RPMI8226 (cell line): ENCODE data around the gene MUC5AC.
A peak's percentile ranks its signal among the peaks of the same experiment; 100 is the strongest.
"Not testable (repeated sequence)": the region's sequence is repeated elsewhere in the genome, so short reads cannot be mapped to it uniquely, and the experiment has no call there.

ENCODE experiments used
- DNase-seq: peaks from one replicate; pipeline ENCODE4 v3.0.0-alpha.2; 2015

The MUC5AC gene

DNA sequence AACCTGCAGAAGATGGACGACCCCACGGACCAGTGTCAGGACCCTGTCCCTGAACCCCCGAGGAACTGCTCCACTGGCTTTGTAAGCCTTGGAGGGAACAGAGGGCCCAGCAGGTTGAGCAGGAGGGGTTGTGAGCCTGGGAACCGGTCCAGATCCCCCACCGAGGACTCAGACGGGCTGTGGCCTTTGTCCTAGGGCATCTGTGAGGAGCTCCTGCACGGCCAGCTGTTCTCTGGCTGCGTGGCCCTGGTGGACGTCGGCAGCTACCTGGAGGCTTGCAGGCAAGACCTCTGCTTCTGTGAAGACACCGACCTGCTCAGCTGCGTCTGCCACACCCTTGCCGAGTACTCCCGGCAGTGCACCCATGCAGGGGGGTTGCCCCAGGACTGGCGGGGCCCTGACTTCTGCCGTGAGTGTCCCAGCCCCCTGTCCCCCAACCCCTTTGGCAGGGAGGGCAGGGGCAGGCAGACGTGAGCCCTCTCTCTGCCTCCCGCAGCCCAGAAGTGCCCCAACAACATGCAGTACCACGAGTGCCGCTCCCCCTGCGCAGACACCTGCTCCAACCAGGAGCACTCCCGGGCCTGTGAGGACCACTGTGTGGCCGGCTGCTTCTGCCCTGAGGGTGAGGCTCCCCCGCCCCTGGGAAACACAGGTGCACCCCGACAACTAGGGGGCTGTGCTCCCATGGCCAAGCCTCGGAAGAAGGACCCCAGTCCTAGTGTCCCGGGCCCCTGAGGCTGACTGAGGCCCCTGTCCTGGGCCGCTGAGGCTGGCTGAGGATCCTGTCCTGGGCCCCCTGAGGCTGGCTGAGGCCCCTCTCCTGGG lies 6.4 kb downstream of the MUC5AC start:
- DNase-seq, result no peak

DNA sequence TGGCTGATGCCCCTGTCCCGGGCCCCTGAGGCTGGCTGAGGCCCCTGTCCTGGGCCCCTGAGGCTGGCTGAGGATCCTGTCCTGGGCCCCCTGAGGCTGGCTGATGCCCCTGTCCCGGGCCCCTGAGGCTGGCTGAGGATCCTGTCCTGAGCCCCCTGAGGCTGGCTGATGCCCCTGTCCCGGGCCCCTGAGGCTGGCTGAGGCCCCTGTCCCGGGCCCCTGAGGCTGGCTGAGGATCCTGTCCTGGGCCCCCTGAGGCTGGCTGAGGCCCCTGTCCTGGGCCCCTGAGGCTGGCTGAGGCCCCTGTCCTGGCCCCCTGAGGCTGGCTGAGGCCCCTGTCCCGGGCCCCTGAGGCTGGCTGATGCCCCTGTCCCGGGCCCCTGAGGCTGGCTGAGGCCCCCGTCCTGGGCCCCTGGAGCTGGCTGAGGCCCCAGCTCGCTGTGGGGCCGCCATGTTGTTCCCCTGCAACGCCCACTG lies 7.1 kb downstream of the MUC5AC start:
- not testable (repeated sequence) for DNase-seq

- DNase-seq, result no peak
Measured at GRCh38 chr11:1165256-1166041, 7.7 kb downstream of the MUC5AC start.

GRCh38 chr11:1167256-1167655 lies 9.5 kb downstream of the MUC5AC start:
- DNase-seq, result no peak

GRCh38 chr11:1167751-1168231 lies 10.0 kb downstream of the MUC5AC start:
- DNase-seq, result no peak

DNA sequence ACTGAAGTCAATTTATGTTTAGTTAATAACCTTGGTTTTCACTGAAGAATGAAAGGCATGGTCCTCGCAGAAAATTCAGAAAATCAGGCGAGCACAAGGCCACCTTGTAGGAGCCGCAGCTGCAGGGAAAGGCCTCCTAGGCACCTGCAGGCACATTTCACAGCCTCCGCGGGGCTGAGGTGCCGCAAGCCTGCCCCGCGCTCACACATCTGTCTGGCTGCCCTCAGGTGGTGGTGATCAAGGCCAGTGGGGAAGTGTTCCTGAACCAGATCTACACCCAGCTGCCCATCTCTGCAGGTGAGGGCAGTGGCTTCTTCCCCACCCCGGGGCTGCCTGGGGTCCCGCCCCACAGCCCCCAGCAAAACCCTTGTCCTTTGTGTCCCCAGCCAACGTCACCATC lies 10.5 kb downstream of the MUC5AC start:
- no peak for DNase-seq

DNA sequence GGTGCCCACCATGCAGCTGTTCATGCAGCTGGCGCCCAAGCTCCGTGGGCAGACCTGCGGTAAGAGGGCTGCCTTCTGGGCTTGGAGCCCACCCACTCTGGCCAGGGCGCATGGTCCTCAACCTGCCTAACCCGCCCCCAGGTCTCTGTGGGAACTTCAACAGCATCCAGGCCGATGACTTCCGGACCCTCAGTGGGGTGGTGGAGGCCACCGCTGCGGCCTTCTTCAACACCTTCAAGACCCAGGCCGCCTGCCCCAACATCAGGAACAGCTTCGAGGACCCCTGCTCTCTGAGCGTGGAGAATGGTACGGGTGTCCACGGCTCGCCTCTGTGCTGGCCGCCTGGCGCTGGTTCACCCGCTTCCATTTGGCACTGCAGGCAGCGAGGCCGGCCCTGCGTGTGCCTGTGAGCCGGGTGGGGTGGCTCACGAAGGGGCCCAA lies 11.0 kb downstream of the MUC5AC start:
- no peak for DNase-seq

GRCh38 chr11:1171223-1171984 lies 13.7 kb downstream of the MUC5AC start:
- DNase-seq, result no peak

GRCh38 chr11:1171985-1172728 lies 14.4 kb downstream of the MUC5AC start:
- DNase-seq, result no peak

DNA sequence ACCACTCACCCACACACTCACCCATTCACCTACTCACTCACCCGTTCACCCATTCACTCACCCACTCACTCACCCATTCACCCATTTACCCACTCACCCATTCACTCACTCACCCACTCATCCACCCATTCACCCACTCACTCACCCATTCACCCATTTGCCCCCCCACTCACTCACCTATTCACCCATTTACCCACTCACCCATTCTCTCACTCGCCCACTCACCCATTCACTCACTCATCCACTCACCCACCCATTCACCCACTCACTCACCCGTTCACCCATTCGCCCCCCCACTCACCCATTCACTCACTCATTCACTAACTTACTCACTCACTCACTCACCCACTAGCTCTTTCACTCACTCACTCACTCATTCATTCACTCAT lies 15.0 kb downstream of the MUC5AC start:
- DNase-seq, result no peak

GRCh38 chr11:1173396-1173795 lies 15.6 kb downstream of the MUC5AC start:
- not testable (repeated sequence) for DNase-seq

GRCh38 chr11:1174441-1175370 lies 17.0 kb downstream of the MUC5AC start:
- no peak for DNase-seq

DNA sequence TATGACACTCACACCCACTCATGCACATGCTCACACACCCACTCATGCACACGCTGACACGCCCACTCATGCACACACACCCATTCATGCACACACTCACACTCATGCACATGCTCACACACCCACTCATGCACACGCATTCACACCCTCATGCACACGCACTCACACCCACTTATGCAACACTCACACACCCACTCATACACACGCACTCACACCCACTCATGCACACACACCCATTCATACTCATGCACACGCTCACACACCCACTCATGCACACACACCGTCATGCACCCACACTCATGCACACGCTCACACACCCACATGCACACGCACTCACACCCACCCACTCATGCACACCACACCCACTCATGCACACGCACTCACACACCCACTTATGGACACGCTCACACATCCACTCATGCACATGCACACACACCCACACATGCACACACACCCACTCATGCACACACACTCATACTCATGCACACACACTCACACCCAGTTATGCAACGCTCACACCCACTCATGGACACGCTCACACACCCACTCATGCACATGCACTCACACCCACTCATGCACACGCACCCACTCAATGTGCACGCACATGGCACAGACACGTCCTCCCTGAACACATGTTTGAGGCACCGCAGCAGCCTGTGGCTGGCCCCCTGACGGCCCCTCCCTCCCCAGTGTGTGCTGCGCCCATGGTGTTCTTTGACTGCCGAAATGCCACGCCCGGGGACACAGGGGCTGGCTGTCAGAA lies 17.9 kb downstream of the MUC5AC start:
- no peak for DNase-seq

DNA sequence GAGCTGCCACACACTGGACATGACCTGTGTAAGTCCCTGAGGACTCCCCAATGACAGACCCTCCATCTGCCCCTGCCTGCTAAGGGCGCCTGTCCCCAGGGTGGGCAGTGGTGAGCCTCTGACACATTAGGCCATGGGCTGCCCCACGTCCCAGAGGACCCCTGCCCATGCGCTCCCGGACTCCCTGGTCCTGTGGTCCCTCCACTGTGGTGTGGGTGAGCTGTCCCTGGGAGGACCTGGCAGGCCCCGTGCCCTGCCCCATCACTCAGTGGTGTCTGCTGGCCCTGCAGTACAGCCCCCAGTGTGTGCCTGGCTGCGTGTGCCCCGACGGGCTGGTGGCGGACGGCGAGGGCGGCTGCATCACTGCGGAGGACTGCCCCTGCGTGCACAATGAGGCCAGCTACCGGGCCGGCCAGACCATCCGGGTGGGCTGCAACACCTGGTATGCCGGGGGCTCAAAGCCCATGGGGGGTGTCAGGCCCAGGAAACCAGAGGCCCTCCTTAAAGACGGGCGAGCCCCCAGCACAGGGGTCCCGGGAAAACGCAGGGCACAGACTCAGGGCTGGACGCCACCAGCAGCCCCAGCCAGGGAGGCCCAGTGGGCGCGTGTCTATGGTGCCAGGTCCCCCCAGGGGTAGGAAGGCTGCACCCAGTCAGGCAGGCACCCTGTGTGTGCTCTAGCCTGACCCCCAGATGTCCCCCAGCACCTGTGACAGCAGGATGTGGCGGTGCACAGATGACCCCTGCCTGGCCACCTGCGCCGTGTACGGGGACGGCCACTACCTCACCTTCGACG lies 18.7 kb downstream of the MUC5AC start:
- DNase-seq, result no peak

GRCh38 chr11:1177020-1177770 lies 19.4 kb downstream of the MUC5AC start:
- no peak for DNase-seq

DNA sequence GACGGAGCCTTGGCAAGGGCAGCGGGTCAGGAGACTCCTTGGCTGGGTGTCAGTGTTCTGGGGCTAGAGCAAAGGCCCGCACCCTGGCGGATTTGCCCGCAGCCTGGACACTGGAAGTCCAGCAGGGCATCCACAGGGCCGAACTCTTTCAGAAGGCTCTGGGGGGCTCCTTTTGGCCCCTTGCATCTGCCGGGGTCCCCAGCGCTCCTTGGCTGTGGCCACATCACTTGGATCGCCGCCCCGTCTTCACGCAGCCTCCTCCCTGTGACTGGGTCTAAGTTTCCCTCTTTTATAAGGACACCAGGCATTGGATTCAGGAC lies 20.0 kb downstream of the MUC5AC start:
- DNase-seq, result no peak

GRCh38 chr11:1178201-1178885 lies 20.6 kb downstream of the MUC5AC start:
- DNase-seq, result peak; percentile 30

- DNase-seq, result no peak
Measured at GRCh38 chr11:1178906-1179305, 21.2 kb downstream of the MUC5AC start.
